ENCODE results near the gene L3MBTL1.

L3MBTL1 gene

DNA sequence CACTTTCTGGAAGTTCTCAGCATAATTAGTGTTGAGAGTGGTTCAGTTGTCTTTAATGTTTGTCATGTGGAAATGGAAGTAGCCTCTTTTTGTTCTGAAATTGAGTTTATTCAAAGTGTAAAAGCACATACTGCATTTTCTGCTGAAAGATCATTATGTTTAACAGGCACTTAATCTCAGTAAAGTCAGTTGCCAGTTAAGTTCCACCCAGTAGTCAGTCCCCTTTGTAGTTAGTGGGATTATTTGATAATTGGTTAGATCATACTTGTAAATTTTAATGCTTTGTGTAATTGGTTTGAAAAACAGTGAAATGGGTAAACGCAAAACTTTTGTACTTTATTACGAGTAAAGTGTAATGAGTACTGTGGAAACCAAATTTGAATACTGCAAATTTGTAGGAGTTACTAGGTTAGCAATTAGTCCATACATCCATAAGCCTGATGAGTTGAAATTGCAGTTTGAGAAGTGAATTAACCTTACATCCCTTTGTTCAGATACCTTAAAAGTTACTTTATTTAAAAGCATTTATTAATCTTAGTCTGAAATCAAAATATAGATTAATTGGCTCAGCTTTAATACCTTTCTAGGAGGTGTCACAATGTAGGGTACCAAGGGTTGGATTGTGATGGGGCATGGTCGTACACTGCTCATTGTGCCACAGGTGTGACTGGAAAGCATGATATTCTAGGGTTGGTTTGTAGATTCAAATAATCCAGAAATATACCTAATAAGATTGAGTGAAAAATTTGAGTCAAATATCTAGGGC lies 45.4 kb upstream of the L3MBTL1 start:
- DNase-seq (ENCODE audit: low read depth, low spot score), result no peak
- no peak for TF ChIP-seq CTCF (IDR thresholded peaks at IDR 0.05; ENCODE audit: insufficient read depth, low read length, missing control alignments)
- ChIA-PET POLR2A (interaction anchor here (0.6 to 0.9 kb wide), 2 partner anchors 9 to 13 kb away, joined by 3 read pairs; no protein-coding TSS in a partner anchor), CTCF (interaction anchor here (0.6 kb wide), 1 partner anchor 48 kb away, joined by 3 read pairs; no protein-coding TSS in a partner anchor)
- H3K4me3 ChIP-seq (ENCODE audit: low read depth, low read length), result no peak overlapping the region

DNA sequence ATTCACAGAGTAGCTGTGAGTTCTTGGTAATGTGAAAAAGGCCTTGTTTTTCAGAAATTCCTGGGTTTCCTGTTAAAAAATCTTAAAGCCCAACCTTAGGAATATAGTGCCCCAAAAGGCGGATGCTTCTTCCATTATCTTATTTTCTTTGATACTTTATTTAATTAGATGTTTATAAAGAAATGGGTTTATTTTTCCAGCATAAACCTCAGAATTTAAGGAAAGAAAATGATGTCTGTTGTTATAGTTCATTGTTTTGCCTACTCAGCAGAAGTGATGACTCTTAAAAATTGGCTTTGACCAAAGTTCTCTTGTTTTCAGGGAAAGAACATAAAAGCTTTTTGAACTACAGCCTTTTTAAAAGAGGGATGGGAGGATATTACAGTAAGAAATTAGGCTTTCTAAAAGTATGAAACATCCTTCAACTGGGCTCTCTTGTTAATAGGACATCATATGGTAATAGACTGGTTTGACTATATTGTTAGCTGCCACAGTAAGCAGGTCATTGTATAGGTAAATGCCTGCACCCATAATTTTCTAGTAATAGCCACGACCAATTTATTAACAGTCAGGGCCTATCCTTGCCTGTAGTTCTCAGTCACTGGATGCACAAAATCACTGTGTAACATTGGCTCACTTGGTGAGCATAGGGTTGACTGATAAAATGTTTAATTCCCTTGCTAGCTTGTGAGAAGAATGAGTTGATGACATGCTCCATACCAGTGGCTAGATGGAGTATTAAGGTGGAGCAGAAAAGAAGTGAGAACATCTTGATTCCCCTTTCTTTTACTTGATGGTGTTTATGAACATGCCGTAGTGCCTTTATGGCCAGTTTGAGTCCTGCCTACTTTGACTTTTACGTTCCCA lies 44.6 kb upstream of the L3MBTL1 start:
- no peak overlapping the region for H3K4me3 ChIP-seq (ENCODE audit: low read depth, low read length)
- no peak for DNase-seq (ENCODE audit: low read depth, low spot score)
- no peak for TF ChIP-seq CTCF (IDR thresholded peaks at IDR 0.05; ENCODE audit: insufficient read depth, low read length, missing control alignments)
- CTCF ChIA-PET, result no interaction called here
- POLR2A ChIA-PET, result no interaction called here

- CTCF ChIA-PET, result no interaction called here
- POLR2A ChIA-PET, result no interaction called here
- no peak for DNase-seq (ENCODE audit: low read depth, low spot score)
Observed at GRCh38 chr20:43463527-43464218, 43.8 kb upstream of the L3MBTL1 start.

DNA sequence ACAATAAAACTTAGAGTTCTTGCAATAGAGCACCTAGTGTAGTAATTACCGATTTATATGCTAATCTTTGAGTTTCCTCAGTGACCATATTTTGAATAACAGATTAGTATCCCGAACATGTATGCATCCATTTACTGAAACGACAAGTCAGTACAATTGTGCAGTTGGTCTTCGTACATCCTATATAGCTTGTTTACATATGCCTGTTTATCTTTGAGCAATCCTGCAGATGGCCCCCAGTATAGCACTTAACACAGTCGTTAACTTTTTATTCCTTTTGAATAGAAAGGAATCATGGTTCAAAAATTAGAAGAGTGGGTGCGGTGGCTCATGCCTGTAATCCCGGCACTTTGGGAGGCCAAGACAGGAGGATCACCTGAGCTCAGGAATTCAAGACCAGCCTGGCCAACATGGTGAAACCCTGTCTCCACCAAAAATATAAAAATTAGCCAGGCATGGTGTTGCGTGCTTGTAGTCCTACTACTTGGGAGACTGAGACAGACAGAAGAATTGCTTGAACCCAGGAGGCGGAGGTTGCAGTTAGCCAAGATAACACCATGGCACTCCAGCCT lies 43.2 kb upstream of the L3MBTL1 start:
- no peak for TF ChIP-seq CTCF (IDR thresholded peaks at IDR 0.05; ENCODE audit: insufficient read depth, low read length, missing control alignments)
- POLR2A ChIA-PET, result interaction anchor here (0.6 kb wide), 1 partner anchor 29 kb away, joined by 3 read pairs; no protein-coding TSS in a partner anchor
- no peak overlapping the region for H3K4me3 ChIP-seq (ENCODE audit: low read depth, low read length)
- DNase-seq (ENCODE audit: low read depth, low spot score), result no peak
- CTCF ChIA-PET, result no interaction called here

More at GRCh38 chr20:43463527-43464218, 43.8 kb upstream of the L3MBTL1 start:
- no peak overlapping the region for H3K4me3 ChIP-seq (ENCODE audit: low read depth, low read length)
- TF ChIP-seq CTCF (IDR thresholded peaks at IDR 0.05; ENCODE audit: insufficient read depth, low read length, missing control alignments), result no peak

- TF ChIP-seq CTCF (IDR thresholded peaks at IDR 0.05; ENCODE audit: insufficient read depth, low read length, missing control alignments), result no peak
- no peak overlapping the region for H3K4me3 ChIP-seq (ENCODE audit: low read depth, low read length)
- ChIA-PET CTCF (interaction anchor here (1.3 kb wide), 1 partner anchor 16 kb away, joined by 3 read pairs; no protein-coding TSS in a partner anchor), POLR2A (interaction anchor here (2.2 kb wide), 1 partner anchor 9 kb away, joined by 7 read pairs; the partner anchor contains the start of gene SRSF6)
- no peak for DNase-seq (ENCODE audit: low read depth, low spot score)
Observed at GRCh38 chr20:43465625-43465943, 41.9 kb upstream of the L3MBTL1 start.
